ENCODE data around the gene CPNE1. TPM values are rescaled to one million over a fixed set of nuclear protein-coding genes. Genes with fewer than 3 reads are reported as not detected.
A peak's percentile ranks its signal among the peaks of the same experiment; 100 is the strongest.

The CPNE1 gene
- total and polyA plus RNA-seq, 10 of the 15 experiments (the other 5 are each of a cell fraction or from before 2014, with no cell fraction given): 84.9 to 209 (median 146) TPM

DNA sequence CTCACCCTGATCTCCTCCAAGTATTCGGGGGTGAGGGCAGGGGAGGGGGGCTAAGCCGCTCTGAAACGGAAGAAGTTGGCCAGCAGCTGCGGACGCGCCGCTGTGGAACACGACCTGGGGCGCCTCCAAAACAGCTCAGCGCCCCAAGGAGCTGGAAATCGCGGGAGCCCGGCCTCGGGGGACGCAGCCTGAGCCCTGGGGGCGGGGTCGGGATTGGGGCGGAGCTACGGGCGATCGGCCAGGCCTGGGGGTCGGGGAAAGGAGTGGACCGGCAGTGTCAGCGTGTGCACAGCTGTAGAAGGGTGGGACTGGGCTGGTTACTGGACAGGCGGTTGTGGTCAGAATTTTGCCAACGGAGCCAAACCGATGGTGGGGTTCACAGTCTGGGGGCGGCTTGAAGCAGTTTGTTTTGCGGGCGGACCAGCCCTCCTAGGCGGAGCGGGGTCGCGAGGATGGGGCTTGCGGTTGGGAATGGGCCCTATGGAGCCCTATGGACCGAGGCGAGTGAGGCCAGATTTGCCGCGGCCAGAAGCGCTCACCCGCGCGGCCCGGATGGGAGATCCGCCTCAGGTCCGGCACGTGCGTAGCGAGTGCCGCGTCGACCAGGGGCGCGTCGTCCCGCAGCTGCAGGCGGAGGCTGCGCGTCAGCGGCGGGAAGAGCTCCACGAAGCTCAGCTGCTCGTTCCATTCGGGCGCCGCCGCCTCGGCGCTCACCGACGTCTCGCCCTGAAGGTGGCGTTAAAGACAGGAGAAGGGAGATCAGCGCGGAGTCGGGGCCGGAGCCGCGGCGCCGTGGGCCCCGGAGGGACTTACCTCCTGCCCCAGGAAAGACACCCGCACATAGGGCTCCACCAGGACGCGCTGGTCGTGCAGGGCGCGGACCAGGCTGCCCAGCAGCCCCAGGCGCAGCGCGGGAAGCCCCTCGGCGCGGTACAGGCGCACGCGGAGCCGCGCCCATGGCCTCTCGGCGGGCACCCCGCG, 63.4 kb downstream of the CPNE1 start (continued):
- TF ChIP-seq TCF12 (IDR thresholded peaks at IDR 0.05; ENCODE audit: low read depth, low read length): 0 out of 2 replicates have a peak, but pooled peaks have one; percentile 16
- TF ChIP-seq SUZ12 (IDR thresholded peaks at IDR 0.05; ENCODE audit: unreplicated experiment): peak; percentile 13
- TF ChIP-seq KAT2A (conservative IDR thresholded peaks at IDR 0.05; ENCODE audit: control insufficient read depth, low read depth, low read length): no peak
- 0 out of 2 replicates have a peak, but pooled peaks have one; percentile 26 for TF ChIP-seq DPF2 (IDR thresholded peaks at IDR 0.05)
- TF ChIP-seq LARP7 (IDR thresholded peaks at IDR 0.05): peak; percentile 43; the same call in 1 of the 2 replicates
- TF ChIP-seq, protein P1, sequence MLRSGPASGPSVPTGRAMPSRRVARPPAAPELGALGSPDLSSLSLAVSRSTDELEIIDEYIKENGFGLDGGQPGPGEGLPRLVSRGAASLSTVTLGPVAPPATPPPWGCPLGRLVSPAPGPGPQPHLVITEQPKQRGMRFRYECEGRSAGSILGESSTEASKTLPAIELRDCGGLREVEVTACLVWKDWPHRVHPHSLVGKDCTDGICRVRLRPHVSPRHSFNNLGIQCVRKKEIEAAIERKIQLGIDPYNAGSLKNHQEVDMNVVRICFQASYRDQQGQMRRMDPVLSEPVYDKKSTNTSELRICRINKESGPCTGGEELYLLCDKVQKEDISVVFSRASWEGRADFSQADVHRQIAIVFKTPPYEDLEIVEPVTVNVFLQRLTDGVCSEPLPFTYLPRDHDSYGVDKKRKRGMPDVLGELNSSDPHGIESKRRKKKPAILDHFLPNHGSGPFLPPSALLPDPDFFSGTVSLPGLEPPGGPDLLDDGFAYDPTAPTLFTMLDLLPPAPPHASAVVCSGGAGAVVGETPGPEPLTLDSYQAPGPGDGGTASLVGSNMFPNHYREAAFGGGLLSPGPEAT (IDR thresholded peaks at IDR 0.05; ENCODE audit: low read depth): no peak
- TF ChIP-seq TCF3 (IDR thresholded peaks at IDR 0.05; ENCODE audit: borderline replicate concordance, insufficient read depth, low read depth, low read length): peak; percentile 84

Data from GM12878 (cell line).